ENCODE results near the gene ERCC2.

DNA sequence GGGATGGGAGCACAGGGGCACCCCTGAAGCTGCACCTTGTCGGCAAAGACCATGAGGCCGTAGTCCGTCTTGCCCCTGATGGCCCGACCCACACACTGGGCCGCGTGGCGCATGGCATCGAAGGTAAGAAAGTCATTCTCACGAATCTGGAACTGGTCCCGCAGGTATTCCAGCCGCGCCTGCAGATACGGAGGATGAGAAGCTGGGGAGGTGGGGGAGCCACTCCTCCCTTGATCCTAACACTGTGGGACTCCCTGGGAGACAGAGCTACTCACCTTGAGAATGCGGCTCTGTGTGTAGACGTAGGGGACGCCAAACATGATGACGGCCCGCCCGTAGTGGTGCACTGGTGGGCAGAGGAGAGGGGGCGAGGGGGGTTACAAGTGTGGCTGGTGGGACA is 17.9 kb downstream of the ERCC2 start:
- TF ChIP-seq SPI1 (IDR thresholded peaks at IDR 0.05; ENCODE audit: low read depth, low read length) (no peak), POLR2A (IDR thresholded peaks at IDR 0.05; ENCODE audit: low read depth, low read length) (no peak), POLR2AphosphoS5 (IDR thresholded peaks at IDR 0.05; ENCODE audit: low read depth, low read length) (no peak), POU2F2 (IDR thresholded peaks at IDR 0.05; ENCODE audit: low read depth, low read length) (no peak), TAF1 (IDR thresholded peaks at IDR 0.05; ENCODE audit: low read depth, low read length) (no peak)

Measured in GM12891 (cell line).